HCT116 (cell line): ENCODE results near the gene G6PD. TPM values are rescaled to one million over a fixed set of nuclear protein-coding genes. Genes with fewer than 3 reads are reported as not detected.

Experiments used
- ATAC-seq: fragments of 200-7000 bp; cut with Tn5 transposase; 2 replicates; pipeline ENCODE4 v1.9.1; 2020; ENCODE audit warnings: mild to moderate bottlenecking, moderate library complexity
- BruUV-seq: library from RNA; stranded (reverse); fragments of 400-500 nt; replicated peaks from 2 replicates; lab custom pipeline; 2021; lab: Mats Ljungman, UMichigan
- CTCF ChIA-PET: fragments of 300-600 bp; sonication (Branson Sonifier 250); formaldehyde crosslinking; loops from one replicate; lab custom pipeline; 2021; ENCODE audit warnings: antibody characterized with exemption; lab: Charles Lee
- POLR2A ChIA-PET: fragments of 300-600, 350-600 bp; sonication (Branson Sonifier 250); formaldehyde crosslinking; loops from one replicate; lab custom pipeline; 2021; ENCODE audit warnings: antibody characterized with exemption; lab: Charles Lee
- RAD21 ChIA-PET, 2 experiments: fragments of 300-600 bp; sonication (Branson Sonifier 250); formaldehyde crosslinking; loops; one replicate each; lab custom pipeline; 2023; ENCODE audit warnings: low total read pairs in 2 of 2; ENCODE audit not compliant: uncharacterized antibody in 2 of 2, unreplicated experiment in 2 of 2, low non-redundant PET in 1 of 2; lab: Charles Lee
- DNase-seq: peaks from one replicate; pipeline ENCODE4 v3.0.0-alpha.2; 2010; ENCODE audit warnings: low read depth, low spot score
- H2AFZ ChIP-seq: fragments of 200-600 bp; shearing (Covaris generic), sonication (generic); 2 replicates; pipeline ENCODE4 v1.6.1; 2017; ENCODE audit warnings: low read depth, mixed run types, mixed read lengths, antibody characterized with exemption, low read length; ENCODE audit not compliant: poor library complexity, severe bottlenecking
- H3K27ac ChIP-seq: 2 replicates; pipeline ENCODE4 v1.5.1; 2012; ENCODE audit warnings: low read depth, low read length
- H3K27me3 ChIP-seq: fragments of 200-600 bp; sonication (generic); 2 replicates; pipeline ENCODE4 v1.6.1; 2016; ENCODE audit warnings: mixed run types, low read length, mixed read lengths; ENCODE audit not compliant: insufficient read depth
- H3K36me3 ChIP-seq, 2 experiments: fragments of 200-500 bp in 1 of 2; fragments of 200-600 bp in 1 of 2; sonication (Bioruptor generic) in 1 of 2; sonication (generic) in 1 of 2; 2 replicates each; pipeline versions ENCODE4 v1.5.1 to v1.6.1; 2014 to 2016; ENCODE audit warnings: low read length in 2 of 2, inconsistent platforms in 1 of 2, mixed read lengths in 1 of 2, mixed run types in 1 of 2; ENCODE audit not compliant: insufficient read depth in 2 of 2, control insufficient read depth in 1 of 2
- H3K4me1 ChIP-seq, 2 experiments: fragments of 200-600 bp in 1 of 2; sonication (generic) in 1 of 2; 2 replicates each; pipeline versions ENCODE4 v1.5.1 to v1.6.1; 2012 to 2017; ENCODE audit warnings: low read length in 2 of 2, inconsistent platforms in 1 of 2, mild to moderate bottlenecking in 1 of 2, mixed read lengths in 1 of 2, mixed run types in 1 of 2, moderate library complexity in 1 of 2; ENCODE audit not compliant: insufficient read depth in 2 of 2, control insufficient read depth in 1 of 2
- H3K4me2 ChIP-seq: fragments of 200-600 bp; sonication (generic); 2 replicates; pipeline ENCODE4 v1.6.1; 2017; ENCODE audit warnings: mixed run types, low read length, mixed read lengths
- H3K4me3 ChIP-seq, 2 experiments: fragments of 200-600 bp in 1 of 2; sonication (generic) in 1 of 2; replicated peaks in 1 of 2; 2 replicates each; pipeline ENCODE4 v1.5.1; 2011 to 2016; ENCODE audit warnings: low read length in 2 of 2, control low read depth in 1 of 2, low read depth in 1 of 2, mild to moderate bottlenecking in 1 of 2, mixed read lengths in 1 of 2, mixed run types in 1 of 2
- H3K79me2 ChIP-seq: fragments of 200-600 bp; sonication (generic); 2 replicates; pipeline ENCODE4 v1.6.1; 2017; ENCODE audit warnings: mild to moderate bottlenecking, mixed run types, low read length, moderate library complexity, mixed read lengths; ENCODE audit not compliant: insufficient read depth
- H3K9ac ChIP-seq: fragments of 200-600 bp; sonication (generic); 2 replicates; pipeline ENCODE4 v1.6.1; 2016; ENCODE audit warnings: low read length, mixed read lengths
- H3K9me2 ChIP-seq: fragments of 200-600 bp; sonication (generic), shearing (Covaris generic); 2 replicates; pipeline ENCODE4 v1.6.1; 2017; ENCODE audit warnings: mixed run types, mild to moderate bottlenecking, moderate library complexity; ENCODE audit not compliant: insufficient read depth
- H3K9me3 ChIP-seq, 2 experiments: fragments of 200-500 bp in 1 of 2; fragments of 200-600 bp in 1 of 2; sonication (Bioruptor generic) in 1 of 2; sonication (generic) in 1 of 2; 2 replicates each; pipeline ENCODE4 v1.6.1; 2014 to 2017; ENCODE audit warnings: low read length in 2 of 2, mixed read lengths in 2 of 2, inconsistent platforms in 1 of 2, low read depth in 1 of 2, mild to moderate bottlenecking in 1 of 2, mixed run types in 1 of 2, moderate library complexity in 1 of 2; ENCODE audit not compliant: control insufficient read depth in 1 of 2, insufficient read depth in 1 of 2
- H4K20me1 ChIP-seq: fragments of 200-600 bp; sonication (generic), shearing (Covaris generic); 2 replicates; pipeline ENCODE4 v1.6.1; 2017; ENCODE audit warnings: mixed run types, mild to moderate bottlenecking, moderate library complexity; ENCODE audit not compliant: insufficient read depth
- CBX3 ChIP-seq: IDR thresholded peaks from 2 replicates; pipeline ENCODE4 v1.6.1; 2012; ENCODE audit warnings: low read depth
- EGR1 ChIP-seq: IDR thresholded peaks from 2 replicates; pipeline ENCODE4 v1.6.1; 2012; ENCODE audit warnings: low read depth
- ELF1 ChIP-seq: IDR thresholded peaks from 2 replicates; pipeline ENCODE4 v1.6.1; 2012; ENCODE audit warnings: low read depth, borderline replicate concordance
- EZH2 ChIP-seq: fragments of 200-600 bp; sonication (generic); IDR thresholded peaks from 2 replicates; pipeline ENCODE4 v1.6.1; 2017; ENCODE audit warnings: antibody characterized with exemption, mixed run types
- EZH2phosphoT487 ChIP-seq: fragments of 200-600 bp; IDR thresholded peaks from 2 replicates; pipeline ENCODE4 v1.6.1; 2018; ENCODE audit warnings: antibody characterized with exemption, borderline replicate concordance
- FOSL1 ChIP-seq: IDR thresholded peaks from 2 replicates; pipeline ENCODE4 v1.6.1; 2012; ENCODE audit warnings: low read depth
- JUND ChIP-seq: IDR thresholded peaks from 2 replicates; pipeline ENCODE4 v1.6.1; 2012
- POLR2AphosphoS5 ChIP-seq: IDR thresholded peaks from 2 replicates; pipeline ENCODE4 v1.6.1; 2011; ENCODE audit warnings: mild to moderate bottlenecking, low read depth, low read length, moderate library complexity
- RAD21 ChIP-seq: IDR thresholded peaks from 2 replicates; pipeline ENCODE4 v1.6.1; 2012; ENCODE audit warnings: low read depth, mild to moderate bottlenecking
- SIN3A ChIP-seq: IDR thresholded peaks from 2 replicates; pipeline ENCODE4 v1.6.1; 2012; ENCODE audit warnings: low read depth
- SRF ChIP-seq: IDR thresholded peaks from 2 replicates; pipeline ENCODE4 v1.6.1; 2012; ENCODE audit warnings: low read depth
- TCF7L2 ChIP-seq: IDR thresholded peaks from 2 replicates; pipeline ENCODE4 v1.7.0; 2011; ENCODE audit warnings: borderline replicate concordance, inconsistent platforms; ENCODE audit not compliant: insufficient read depth, insufficient read length; ENCODE audit errors: extremely low read depth
- YY1 ChIP-seq: IDR thresholded peaks from 2 replicates; pipeline ENCODE4 v1.6.1; 2011; ENCODE audit warnings: low read length, low read depth, moderate library complexity, mild to moderate bottlenecking; ENCODE audit not compliant: insufficient replicate concordance; ENCODE audit errors: extremely low read depth
- ZFX ChIP-seq: fragments of 450-650 bp; IDR thresholded peaks from 2 replicates; pipeline ENCODE4 v1.6.1; 2017
- intact Hi-C: fragments of 100-400 bp; cut with micrococcal nuclease; formaldehyde crosslinking; loops from 2 replicates; pipeline ENCODE4 v1.10.0; 2022
- total RNA-seq: library from RNA; stranded (reverse); gene quantifications from one replicate; pipeline ENCODE4 v1.2.1, GENCODE V29; 2021; ENCODE audit not compliant: unreplicated experiment
- TF ChIP-seq, protein P1 (sequence below): IDR thresholded peaks from 2 replicates; pipeline ENCODE4 v1.6.1; 2012; ENCODE audit warnings: low read depth
- TF ChIP-seq, protein P2 (sequence below): IDR thresholded peaks from 2 replicates; pipeline ENCODE4 v1.6.1; 2012
- TF ChIP-seq, protein P3 (sequence below): IDR thresholded peaks from 2 replicates; pipeline ENCODE4 v1.6.1; 2012
- TF ChIP-seq, protein P4 (sequence below): IDR thresholded peaks from 2 replicates; pipeline ENCODE4 v1.6.1; 2011; ENCODE audit warnings: mild to moderate bottlenecking, low read length, moderate library complexity; ENCODE audit not compliant: insufficient replicate concordance; ENCODE audit errors: extremely low read depth
- TF ChIP-seq, protein P5 (sequence below), 3 experiments: fragments of 200-600 bp in 1 of 3; sonication (generic) in 1 of 3; IDR thresholded peaks in 2 of 3; conservative IDR thresholded peaks in 1 of 3; 2 replicates each; pipeline ENCODE4 v1.5.1; 2012 to 2017; ENCODE audit warnings: low read depth in 2 of 3, low read length in 2 of 3, antibody characterized with exemption in 1 of 3, borderline replicate concordance in 1 of 3, control low read depth in 1 of 3, mild to moderate bottlenecking in 1 of 3, mixed read lengths in 1 of 3, mixed run types in 1 of 3, moderate library complexity in 1 of 3; ENCODE audit not compliant: insufficient read depth in 1 of 3

Gene G6PD
- total RNA-seq, 1 experiment from 2014 or later = 109 TPM

DNA sequence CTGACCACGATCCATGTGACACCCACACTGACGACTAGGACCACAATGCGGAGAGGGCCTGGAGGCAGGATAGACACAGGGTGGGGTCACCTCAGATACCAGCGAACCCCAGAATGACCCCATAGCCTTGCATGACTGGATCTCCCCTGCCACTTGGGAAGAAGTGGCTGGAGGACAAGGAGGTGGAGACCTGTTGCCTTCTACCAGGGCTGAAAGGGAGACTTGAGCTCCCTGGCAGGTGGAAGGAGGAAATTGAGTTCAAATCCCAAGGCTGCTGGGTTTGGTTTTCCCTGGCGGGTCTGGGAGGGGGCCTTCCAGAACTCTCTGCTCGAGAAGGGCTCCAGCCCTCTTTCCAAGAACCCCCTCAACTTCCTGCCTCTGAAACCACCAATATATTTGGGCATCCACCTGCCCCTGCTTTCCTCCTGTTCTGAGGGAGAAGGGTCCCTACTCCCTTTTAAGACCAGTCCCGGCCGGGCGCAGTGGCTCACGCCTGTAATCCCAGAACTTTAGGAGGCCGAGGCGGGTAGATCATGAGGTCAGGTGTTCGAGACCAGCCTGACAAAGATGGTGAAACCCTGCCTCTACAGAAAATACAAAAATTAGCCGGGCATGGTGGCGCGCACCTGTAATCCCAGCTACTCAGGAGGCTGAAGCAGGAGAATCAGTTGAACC is 33.6 kb downstream of the G6PD start:
- TF ChIP-seq EZH2 = no peak
- TF ChIP-seq, protein P1, sequence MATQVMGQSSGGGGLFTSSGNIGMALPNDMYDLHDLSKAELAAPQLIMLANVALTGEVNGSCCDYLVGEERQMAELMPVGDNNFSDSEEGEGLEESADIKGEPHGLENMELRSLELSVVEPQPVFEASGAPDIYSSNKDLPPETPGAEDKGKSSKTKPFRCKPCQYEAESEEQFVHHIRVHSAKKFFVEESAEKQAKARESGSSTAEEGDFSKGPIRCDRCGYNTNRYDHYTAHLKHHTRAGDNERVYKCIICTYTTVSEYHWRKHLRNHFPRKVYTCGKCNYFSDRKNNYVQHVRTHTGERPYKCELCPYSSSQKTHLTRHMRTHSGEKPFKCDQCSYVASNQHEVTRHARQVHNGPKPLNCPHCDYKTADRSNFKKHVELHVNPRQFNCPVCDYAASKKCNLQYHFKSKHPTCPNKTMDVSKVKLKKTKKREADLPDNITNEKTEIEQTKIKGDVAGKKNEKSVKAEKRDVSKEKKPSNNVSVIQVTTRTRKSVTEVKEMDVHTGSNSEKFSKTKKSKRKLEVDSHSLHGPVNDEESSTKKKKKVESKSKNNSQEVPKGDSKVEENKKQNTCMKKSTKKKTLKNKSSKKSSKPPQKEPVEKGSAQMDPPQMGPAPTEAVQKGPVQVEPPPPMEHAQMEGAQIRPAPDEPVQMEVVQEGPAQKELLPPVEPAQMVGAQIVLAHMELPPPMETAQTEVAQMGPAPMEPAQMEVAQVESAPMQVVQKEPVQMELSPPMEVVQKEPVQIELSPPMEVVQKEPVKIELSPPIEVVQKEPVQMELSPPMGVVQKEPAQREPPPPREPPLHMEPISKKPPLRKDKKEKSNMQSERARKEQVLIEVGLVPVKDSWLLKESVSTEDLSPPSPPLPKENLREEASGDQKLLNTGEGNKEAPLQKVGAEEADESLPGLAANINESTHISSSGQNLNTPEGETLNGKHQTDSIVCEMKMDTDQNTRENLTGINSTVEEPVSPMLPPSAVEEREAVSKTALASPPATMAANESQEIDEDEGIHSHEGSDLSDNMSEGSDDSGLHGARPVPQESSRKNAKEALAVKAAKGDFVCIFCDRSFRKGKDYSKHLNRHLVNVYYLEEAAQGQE = no peak
- no peak for TF ChIP-seq JUND
- no peak for TF ChIP-seq YY1
- no peak for TF ChIP-seq FOSL1
- TF ChIP-seq, protein P2, sequence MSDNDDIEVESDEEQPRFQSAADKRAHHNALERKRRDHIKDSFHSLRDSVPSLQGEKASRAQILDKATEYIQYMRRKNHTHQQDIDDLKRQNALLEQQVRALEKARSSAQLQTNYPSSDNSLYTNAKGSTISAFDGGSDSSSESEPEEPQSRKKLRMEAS = no peak
- TF ChIP-seq, protein P3, sequence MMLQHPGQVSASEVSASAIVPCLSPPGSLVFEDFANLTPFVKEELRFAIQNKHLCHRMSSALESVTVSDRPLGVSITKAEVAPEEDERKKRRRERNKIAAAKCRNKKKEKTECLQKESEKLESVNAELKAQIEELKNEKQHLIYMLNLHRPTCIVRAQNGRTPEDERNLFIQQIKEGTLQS = no peak
- no peak for TF ChIP-seq EZH2phosphoT487
- TF ChIP-seq SRF = no peak
- TF ChIP-seq POLR2AphosphoS5 = no peak
- TF ChIP-seq, protein P4, sequence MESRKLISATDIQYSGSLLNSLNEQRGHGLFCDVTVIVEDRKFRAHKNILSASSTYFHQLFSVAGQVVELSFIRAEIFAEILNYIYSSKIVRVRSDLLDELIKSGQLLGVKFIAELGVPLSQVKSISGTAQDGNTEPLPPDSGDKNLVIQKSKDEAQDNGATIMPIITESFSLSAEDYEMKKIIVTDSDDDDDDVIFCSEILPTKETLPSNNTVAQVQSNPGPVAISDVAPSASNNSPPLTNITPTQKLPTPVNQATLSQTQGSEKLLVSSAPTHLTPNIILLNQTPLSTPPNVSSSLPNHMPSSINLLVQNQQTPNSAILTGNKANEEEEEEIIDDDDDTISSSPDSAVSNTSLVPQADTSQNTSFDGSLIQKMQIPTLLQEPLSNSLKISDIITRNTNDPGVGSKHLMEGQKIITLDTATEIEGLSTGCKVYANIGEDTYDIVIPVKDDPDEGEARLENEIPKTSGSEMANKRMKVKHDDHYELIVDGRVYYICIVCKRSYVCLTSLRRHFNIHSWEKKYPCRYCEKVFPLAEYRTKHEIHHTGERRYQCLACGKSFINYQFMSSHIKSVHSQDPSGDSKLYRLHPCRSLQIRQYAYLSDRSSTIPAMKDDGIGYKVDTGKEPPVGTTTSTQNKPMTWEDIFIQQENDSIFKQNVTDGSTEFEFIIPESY = no peak
- no peak for TF ChIP-seq SIN3A
- no peak for TF ChIP-seq ELF1
- TF ChIP-seq, protein P5, sequence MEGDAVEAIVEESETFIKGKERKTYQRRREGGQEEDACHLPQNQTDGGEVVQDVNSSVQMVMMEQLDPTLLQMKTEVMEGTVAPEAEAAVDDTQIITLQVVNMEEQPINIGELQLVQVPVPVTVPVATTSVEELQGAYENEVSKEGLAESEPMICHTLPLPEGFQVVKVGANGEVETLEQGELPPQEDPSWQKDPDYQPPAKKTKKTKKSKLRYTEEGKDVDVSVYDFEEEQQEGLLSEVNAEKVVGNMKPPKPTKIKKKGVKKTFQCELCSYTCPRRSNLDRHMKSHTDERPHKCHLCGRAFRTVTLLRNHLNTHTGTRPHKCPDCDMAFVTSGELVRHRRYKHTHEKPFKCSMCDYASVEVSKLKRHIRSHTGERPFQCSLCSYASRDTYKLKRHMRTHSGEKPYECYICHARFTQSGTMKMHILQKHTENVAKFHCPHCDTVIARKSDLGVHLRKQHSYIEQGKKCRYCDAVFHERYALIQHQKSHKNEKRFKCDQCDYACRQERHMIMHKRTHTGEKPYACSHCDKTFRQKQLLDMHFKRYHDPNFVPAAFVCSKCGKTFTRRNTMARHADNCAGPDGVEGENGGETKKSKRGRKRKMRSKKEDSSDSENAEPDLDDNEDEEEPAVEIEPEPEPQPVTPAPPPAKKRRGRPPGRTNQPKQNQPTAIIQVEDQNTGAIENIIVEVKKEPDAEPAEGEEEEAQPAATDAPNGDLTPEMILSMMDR (IDR thresholded peaks at IDR 0.05 in 2 of 3, conservative IDR thresholded peaks at IDR 0.05 in 1 of 3; ENCODE audit: borderline replicate concordance in 1 of 3, insufficient read depth in 1 of 3, low read depth in 2 of 3, low read length in 2 of 3) = no peak
- no peak for TF ChIP-seq RAD21
- no peak for TF ChIP-seq EGR1
- TF ChIP-seq CBX3 = no peak
- TF ChIP-seq TCF7L2 = no peak
- no peak for TF ChIP-seq ZFX

More for the DNA sequence above, 33.6 kb downstream of the G6PD start:
- Histone ChIP-seq H3K9me2 (no peaks in the 10 kb centered on the region), H3K4me2 (no peak overlapping the region), H3K9ac (no peak overlapping the region), H3K4me1 (peaks cover 5 to 10% of the 10 kb centered on the region in 2 experiments; a peak in 3 of 4 replicates), H3K4me3 (no peak overlapping the region), H2AFZ (no peak overlapping the region), H3K36me3 (no peaks in the 10 kb centered on the region), H3K9me3 (no peaks in the 10 kb centered on the region), H3K79me2 (no peaks in the 10 kb centered on the region), H4K20me1 (no peaks in the 10 kb centered on the region), H3K27ac (no peak overlapping the region), H3K27me3 (no peaks in the 10 kb centered on the region)
- ChIA-PET CTCF (no interaction called here), POLR2A (no interaction called here), RAD21 (no interaction called here)
- no TSS peak for BruUV-seq
- intact Hi-C loops = no loop called here
- no peak for ATAC-seq
- DNase-seq = no peak
